Islet precursor cell (in vitro differentiated cells): ENCODE data around the gene SNRPD1.
"Not testable (repeated sequence)": the region's sequence is repeated elsewhere in the genome, so short reads cannot be mapped to it uniquely, and the experiment has no call there.

Experiments used
- DNase-seq: peaks from one replicate; pipeline ENCODE4 v3.0.0-alpha.2; 2018

Gene SNRPD1

DNA sequence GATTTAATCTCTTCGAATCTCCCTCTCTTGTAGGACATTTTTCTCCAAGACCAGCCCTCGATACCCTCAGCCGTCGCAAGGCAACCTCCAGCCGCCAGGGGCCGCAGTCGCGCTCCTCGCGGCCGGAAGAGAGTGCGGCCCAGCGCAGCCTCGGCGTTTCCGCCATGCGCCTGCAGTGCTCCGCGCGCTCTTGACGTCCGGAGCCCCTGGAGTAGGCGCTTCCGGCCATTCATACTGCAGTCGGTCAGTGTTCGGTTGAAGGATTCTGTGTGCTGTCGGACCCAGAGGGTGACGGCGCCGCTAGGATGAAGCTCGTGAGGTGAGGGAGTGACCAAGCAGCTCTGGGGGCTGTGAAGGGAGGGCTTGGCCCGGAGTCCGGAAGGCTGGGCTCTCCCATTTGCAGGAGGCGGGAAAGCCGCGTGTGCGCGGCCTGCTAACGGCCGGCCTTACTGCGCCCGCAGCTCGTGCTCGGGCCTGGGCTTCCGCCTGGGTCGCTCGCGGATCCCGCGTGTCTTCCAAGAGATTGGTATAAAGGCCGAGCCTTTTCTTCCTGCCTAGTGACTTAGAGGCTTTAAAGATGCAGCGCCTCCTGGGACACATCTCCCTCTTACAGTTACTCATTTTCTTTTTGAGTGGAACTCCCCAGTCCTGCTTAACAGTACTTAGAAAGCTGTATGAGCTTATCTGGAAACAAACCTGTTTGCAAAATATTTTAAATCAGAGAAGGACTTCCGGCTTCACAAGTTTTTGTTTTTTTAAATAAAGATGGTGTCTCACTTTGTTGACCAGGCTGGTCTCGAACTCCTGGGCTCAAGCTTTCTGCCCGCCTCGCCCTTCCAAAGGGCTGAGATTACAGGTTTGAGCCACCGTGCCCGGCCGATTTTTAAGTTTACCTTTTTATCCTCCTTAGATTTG, at the start of gene SNRPD1:
TSS of gene SNRPD1 (plus strand) at position 190 of the 915 bp plus-strand sequence. CDS start at position 306, 116 bp downstream.
- DNase-seq, result peak; percentile 95

DNA sequence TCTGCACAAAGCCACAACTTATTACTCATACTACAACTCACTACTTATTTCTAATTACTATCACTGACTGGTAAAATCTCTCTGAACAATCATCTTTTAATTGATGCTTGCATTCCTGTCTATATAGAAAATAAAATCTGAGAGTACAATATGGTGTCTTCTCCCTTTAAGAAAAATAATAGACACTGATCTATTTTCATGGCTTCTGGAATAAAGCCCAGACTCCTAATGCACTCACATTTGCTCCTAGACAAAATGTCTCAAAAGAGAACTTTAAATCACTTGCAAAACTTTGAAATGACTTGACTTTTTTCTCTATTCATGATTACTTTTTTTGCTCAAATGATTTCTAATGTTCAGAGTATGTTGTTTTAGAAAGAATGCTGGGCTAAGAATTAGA, 40.3 kb upstream of the SNRPD1 start:
- no peak for DNase-seq

DNA sequence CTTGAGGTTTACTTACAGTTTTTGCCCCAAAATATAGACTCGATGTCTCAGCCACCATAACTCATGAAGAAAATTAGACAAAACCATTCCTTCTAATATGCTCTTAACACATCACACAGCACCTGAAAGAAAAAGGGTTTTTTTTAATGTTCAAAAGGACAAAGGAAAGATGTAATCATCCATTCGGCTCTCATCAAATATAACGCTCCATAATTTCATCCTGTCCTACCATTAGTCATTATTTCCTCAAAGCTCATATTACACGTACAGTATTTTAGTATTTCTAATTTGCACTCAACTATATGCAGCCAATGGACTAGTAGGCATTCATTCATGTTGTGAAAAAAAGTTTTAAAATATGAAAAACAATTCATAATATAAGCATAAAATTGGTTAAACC, 36.5 kb upstream of the SNRPD1 start:
- no peak for DNase-seq

DNA sequence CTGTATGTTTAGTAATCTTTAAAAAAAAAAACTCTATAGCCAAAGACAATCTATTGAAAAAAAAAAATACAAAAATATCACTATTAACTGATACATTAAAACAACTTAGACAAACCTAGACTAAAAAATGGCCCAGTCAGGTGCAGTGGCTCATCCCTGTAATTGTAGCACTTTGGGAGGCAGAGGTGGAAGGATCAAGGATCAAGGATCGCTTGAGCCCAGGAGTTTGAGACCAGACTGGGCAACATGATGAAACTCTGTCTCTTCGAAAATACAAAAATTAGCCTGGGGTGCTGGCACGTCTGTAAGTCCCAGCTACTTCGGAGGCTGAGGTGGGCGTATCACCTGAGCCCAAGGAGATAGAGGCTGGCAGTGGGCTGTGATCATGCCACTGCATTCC, 27.7 kb upstream of the SNRPD1 start:
- no peak for DNase-seq

DNA sequence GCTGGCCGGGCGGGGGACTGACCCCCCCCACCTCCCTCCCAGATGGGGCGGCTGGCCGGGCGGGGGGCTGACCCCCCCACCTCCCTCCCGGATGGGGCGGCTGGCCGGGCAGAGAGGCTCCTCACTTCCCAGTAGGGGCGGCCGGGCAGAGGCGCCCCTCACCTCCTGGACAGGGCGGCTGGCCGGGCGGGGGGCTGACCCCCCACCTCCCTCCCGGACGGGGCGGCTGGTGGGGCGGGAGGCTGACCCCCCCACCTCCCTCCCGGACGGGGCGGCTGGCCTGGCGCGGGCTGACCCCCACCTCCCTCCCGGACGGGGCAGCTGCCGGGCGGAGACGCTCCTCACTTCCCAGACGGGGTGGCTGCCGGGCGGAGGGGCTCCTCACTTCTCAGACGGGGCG, 19.8 kb upstream of the SNRPD1 start:
- not testable (repeated sequence) for DNase-seq

DNA sequence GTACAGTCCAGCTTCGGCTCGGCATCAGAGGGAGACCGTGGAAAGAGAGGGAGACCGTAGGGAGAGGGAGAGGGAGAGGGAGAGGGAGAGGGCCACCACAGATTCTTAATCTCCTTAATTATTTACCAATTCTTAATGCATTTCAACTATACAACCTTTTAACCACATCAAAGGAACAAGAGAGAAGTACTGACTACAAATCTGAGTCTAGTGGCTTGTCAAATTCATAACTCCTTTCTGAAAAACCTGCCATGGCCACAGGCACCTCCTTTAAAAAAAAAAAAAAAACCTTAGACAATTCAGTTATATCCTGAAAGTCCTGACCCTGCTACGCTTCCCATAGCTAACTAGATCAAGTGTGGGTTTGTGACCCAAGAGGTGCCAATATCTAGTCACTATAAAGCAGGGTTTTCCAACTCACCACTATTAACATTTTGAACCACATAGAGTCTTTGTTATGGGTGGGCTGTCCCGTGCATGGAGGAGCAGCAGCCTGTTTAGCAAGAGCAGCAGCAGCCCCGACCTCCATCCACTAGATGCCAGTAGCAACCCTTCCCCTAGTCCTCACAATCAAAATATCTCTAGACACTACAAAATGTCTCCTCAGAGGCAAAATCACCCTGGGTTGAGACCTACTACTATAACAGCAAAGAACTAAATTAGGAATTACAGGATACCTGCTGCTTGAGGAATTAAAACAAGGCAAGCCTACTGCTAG, 18.4 kb upstream of the SNRPD1 start:
- DNase-seq, result no peak

DNA sequence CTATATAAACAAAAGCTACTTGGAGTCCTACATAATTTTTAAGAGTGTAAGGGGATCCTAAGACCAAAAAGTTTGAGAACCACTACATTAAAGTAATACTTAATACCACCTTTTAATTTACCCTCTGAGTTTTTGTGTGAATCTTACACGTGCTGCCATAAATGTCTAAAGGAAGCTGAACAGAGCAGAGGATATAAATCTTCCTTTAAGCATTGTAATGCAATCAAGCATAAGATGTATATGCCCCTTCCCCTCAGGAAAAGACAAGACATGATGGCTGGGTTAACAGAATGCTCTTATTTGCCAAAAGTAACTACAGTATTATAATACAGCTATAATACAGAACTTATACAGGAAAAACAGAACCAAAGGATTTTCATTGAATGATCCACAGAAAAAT, 14.5 kb upstream of the SNRPD1 start:
- DNase-seq, result no peak

DNA sequence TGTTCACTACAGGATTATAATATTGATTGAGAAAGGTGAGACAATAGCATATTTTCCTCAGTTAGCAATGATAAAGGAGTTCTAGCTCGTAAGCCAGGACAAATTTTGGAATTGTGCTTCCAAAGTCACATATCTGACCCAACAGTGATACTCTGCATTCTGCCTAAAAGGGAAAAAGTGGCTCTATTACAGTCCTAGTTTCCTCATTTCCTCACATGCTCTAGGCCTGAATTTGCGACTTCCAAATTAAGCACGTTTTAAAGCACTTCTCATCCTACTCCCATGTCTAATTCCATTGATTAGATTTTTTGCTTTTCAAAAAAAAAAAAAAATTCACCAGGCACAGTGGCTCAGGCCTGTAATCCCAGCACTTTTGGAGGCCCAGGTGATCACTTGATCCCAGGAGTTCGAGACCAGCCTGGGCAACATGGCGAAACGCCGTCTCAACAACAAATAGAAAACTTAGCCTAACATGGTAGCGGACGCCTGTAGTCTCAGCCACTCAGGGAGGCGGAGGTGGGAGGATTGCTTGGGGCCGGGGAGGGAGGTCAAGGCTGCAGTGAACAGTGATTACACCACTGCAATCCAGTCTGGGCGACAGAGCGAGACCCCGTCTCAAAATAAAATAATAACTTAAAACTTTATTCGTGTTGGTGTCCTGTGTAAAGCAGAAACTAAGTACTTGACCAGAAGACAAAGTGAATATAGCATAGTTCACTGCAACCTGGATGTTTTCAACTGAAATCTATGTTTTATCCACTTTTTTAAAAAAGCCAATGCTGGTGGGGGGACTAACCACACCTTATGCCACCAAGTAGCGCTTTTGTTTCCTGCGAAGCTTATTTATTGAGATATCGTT, 13.2 kb upstream of the SNRPD1 start:
- peak; percentile 68 for DNase-seq

DNA sequence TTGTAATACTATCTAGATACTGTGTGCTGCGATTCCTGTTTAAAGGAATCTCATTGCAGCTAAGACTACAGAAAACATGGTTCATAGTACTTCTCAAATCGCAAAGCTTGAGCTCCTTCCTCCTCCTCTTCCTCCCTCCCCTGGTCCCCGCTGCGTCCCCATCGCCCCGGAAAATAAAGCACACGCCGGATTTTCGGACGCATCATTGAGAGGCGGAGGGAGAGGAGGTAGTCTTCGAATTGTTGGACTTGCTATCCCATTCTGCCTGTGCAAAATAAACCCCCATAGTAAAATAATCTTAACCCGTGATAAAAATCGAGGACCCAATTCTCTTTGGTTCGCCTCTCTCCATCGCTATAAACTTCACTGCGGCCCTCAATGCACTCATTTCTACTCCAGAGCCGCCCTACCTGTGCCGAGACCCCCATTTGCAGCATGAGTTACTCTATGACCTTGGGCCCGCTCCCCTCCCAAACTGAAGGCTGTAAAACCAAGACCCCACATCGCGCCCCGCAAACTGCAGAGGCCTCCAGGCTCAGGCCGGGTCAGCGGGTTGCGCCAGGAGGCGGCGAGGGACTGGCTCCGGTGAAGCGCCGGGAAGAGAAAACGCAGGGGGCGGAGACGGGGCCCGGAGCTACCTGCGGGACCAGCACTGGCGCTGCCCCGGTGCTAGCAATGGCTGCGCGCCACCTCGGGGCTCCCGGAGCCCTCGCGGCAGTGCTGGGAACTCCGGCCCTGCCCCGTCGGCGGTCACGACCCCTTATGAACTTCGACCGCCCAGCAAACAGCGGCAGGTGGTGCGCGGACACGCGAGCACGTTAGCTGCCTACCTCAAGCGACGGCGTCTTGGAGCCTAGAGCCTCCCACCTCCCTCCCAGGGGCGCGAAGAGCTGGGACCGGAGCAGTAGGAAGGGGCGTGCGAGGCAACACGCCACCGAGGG, 12.3 kb upstream of the SNRPD1 start:
- peak; percentile 85 for DNase-seq

DNA sequence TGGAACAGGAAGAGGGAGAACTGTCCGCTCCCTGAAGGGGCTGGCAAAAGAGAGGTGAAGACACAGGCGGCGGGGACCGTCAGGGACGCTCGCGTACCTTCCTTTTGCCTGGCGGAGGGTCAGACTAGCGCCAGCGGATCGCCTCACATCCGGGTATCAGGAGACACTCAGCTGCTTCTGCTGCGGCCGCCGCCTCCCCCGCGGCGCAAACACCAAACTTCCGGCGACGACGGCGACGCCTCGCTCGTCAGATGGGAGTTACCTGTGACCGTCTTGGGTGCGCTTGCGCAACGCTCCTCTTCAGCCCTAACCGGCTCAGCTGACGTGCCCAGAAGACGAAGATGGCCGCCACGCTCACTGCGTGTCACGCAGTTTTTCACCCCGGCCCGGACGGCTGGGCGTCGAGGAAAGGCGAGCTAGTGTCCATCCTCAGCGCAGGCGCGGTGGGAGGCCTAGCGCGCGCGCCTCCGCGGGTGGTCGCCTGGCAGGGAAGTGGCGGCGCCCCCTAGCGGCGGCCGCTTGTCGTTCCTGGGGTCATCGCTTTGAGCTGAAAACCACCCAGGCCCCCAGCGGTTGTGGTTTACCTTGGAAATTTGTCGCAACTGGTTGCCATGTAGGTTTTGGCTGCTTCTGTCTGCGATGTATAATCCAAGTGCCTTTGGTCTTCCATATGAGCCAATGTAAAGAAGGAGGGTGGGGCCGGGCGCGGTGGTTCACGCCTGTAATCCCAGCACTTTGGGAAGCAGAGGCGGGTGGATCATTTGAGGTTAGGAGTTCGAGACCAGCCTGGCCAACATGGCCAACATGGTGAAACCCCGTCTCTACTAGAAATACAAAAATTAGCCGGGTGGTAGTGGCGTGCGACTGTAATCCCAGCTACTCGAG, 11.3 kb upstream of the SNRPD1 start, which contains the start of gene ESCO1:
TSS of gene ESCO1 (minus strand) at position 179 of the 885 bp plus-strand sequence. CDS start 25,861 bp downstream, outside the sequence.
- peak; percentile 99 for DNase-seq

DNA sequence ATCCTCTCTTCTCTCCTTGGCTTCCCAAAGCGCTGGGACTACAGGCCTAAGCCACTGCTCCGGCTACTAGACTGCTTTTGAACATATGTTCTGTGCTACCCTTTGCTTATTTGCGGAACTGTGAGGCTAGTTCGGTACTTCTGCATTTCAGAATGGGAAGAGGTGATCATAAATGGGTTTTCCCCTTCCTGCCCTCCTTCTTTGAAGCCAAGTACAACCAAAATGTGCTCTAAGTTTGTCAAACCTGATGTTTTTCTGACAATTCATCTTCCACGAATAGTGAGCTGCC, 9.9 kb upstream of the SNRPD1 start:
- DNase-seq, result no peak

DNA sequence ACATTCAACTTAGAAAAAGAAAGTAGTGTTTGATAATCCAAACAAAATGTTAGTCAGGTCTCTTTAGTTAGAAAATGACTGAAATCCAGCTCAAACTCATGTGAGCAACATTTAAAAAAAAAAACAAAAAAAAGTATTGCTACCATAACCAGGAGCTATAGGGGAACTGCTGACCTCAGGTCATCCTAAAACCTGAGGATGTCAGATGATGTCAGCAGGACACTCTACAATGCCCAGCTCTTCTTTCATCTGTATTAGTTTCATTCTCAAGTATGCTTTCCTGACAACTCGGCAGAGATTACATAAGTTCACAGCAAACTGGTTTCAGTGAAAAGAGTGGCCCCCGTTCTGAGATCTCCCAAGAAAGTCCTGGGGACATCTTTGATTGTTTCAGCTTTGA, 7.4 kb upstream of the SNRPD1 start:
- DNase-seq, result no peak

DNA sequence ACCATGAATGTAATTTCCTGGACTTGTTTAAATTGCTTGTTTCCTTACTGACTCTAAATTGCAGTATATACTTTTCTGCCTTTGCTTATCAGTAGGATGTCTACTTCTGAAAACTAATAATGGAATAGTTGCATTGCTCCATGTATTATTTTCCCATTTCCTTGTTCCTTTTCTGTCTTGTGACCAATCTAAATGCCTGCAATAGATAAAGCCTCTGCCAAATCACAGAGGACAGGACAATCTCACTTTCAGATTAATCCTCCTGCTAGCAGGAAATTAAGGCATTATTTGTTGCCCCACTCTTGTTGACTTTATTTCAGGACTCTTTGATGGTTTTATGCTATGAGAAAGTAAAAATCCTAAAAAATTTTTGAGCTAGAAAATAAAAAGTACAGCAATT, 6.9 kb upstream of the SNRPD1 start:
- DNase-seq, result no peak

DNA sequence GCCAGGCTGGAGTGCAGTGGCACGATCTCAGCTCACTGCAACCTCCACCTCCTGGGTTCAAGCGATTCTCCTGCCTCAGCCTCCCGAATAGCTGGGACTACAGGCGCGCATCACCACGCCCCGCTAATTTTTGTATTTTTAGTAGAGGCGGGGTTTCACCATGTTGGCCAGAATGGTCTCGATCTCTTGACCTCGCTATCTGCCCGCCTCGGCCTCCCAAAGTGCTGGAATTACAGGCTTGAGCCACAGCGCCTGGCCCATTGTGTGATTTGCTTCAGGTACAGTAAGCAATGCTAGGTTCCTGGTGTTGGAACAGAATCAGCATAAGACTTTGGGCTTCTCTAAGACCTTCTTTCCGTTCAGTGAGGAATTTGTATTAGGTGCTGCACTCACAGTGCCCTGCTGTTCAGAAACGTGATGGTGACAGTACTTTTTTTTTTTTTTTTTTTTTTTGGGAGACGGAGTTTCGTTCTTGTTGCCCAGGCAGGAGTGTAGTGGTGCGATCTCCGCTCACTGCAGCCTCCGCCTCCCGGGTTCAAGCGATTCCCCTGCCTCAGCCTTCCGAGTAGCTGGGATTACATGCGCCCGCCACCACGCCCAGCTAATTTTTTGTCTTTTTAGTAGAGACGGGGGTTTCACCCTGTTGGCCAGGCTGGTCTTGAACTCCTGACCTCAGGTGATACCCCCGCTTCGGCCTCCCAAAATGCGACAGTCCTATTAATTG, 551 bp upstream of the SNRPD1 start:
- DNase-seq, result not testable (repeated sequence)

DNA sequence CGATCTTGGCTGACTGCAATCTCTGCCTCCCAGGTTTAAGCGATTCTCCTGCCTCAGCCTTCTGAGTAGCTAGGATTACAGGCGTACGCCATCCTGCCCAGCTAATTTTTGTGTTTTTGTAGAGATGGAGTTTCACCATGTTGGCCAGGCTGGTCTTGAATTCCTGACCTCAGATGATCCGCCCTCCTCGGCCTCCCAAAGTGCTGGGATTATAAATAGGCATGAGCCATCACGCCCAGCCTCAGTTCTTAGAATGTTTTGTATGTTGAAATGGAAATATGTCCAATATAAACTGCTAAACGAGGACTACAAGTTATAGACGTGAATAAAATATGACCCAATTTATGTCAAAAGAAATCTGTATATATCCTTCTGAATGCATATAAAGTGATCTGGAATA, 9.5 kb downstream of the SNRPD1 start:
- DNase-seq, result not testable (repeated sequence)

DNA sequence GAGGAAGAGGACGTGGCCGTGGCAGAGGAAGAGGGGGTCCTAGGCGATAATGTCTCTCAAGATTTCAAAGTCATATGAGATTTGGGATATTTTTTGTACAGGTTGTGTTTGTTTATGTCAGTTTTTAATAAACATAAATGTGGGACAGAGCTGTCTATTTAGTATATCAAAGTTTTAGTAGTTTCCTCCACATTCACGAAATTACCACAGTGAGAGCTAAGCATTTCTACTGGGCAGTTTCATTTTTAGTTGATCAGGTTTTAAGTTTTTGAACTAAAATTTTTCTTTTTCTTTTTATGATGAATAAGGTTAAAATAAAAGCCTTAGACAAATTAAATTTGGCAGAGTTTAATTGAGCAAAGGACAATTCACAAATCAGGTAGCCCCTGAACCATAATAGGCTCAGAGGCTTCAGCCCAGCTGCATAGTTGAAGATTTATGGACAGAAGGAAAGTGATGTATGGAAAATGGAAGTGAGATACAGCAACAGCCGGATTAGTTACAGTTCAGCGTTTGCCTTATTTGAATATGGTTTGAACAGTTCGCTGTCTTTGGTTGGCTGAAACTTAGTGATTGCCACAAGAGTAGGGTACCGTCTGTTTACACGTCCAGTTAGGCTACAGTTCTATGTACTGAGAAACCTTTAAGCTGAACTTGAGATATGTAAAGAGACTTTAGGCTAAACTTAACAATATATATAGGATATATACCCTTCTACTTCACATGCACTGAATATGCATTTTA, 17.1 kb downstream of the SNRPD1 start:
- no peak for DNase-seq

DNA sequence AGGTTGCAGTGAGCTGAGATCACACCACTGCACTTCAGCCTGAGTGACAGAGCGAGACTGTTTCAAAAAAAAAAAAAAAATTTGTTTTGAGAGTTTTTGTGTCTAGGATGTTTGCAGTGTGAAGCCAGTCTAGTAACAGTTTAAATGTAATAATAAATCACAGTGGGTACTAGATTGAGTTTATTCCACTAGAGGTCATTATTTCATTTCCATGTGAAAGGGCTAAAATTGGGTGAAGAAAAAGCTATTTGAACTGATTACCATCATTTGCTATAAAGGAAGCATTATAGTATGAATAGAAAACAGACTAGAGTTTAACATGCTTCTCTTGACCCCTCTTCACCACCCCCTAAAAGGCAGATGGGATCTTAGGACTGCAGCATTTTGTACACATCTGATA, 20.3 kb downstream of the SNRPD1 start:
- DNase-seq, result no peak

DNA sequence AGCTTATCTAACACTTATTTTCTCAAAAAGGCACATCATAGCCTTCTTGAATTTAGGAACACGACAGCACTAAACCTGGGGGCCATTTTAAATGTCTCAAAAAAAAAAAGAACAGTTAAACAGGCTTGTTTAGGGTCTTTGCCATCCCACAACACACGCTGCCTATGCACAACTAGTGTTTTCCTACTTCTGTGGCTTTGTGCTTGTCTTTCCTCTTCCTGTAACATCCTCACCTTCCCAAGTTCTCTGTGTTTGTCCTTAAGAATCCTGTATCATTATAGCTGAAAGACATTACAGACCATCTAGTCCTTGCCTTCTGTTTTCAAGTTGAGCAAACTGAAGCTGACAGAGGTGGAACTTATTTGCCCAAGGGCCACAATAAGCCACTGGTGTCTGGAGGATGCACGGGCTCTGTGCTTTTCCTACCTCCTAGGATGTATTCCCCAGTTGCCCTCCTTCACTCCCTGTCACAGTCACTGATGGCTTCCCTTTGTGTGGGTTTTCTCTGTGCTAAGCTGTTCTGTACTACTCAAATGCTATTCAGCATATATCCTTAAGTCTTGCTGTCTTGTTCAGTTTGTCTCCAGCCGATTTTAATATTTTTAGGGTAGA, 22.6 kb downstream of the SNRPD1 start:
- DNase-seq, result no peak

DNA sequence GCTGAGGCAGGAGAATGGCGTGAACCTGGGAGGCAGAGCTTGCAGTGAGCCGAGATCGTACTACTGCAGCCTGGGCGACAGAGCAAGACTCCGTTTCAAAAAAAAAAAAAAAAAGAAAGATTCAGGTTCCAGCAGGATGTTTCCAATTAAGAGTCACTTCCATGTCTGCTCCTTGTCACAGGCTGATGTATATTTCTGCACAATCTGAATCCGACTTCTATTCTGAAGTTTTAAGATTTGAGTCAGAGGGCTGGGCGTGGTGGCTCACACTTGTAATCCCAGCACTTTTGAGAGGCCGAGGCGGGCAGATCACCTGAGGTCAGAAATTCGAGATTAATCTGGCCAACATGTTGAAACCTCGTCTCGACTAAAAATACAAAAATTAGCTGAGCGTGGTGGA, 24.7 kb downstream of the SNRPD1 start:
- no peak for DNase-seq
